ENCODE data around the gene APLF. TPM values are rescaled to one million over a fixed set of nuclear protein-coding genes. Genes with fewer than 3 reads are reported as not detected.

APLF gene
- total and polyA plus RNA-seq, 2 of the 8 experiments (the other 6 are each of a cell fraction or from before 2014, with no cell fraction given), result 4.4 to 7.3 TPM

DNA sequence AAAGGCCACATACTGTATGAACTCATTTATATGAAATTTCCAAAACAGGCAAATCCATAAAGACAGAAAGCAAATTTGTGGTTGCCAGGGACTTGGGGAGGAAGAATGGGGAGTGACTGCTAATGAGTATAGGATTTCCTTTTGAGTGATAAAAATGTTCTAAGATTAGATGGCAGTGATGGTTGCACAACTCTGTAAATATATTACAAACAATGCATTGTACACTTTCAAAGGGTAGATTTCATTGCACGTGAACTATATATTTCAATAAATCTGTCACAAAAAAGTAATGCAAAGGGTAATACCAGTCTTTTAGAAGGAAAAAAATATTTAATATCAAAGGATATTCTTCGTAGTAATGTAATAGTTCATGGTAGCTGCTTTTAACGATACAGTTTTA lies 112.3 kb downstream of the APLF start (continued):
- TF ChIP-seq GABPA (IDR thresholded peaks at IDR 0.05; ENCODE audit: borderline replicate concordance, insufficient read depth, low read length), result no peak
